Retinal pigment epithelial cell (primary cell): ENCODE measurements around the gene ZNF329.

Experiments used
- DNase-seq: peaks from one replicate; pipeline ENCODE4 v3.0.0-alpha.2; 2010; ENCODE audit warnings: low read depth
- H3K4me3 ChIP-seq: 2 replicates; pipeline ENCODE4 v1.5.1; 2011; ENCODE audit warnings: mild to moderate bottlenecking, low read length, control low read depth, moderate library complexity
- TF ChIP-seq, protein P1 (sequence below): conservative IDR thresholded peaks from 2 replicates; pipeline ENCODE4 v1.5.1; 2011; ENCODE audit warnings: low read depth, low read length, control low read depth, inconsistent platforms

The ZNF329 gene

DNA sequence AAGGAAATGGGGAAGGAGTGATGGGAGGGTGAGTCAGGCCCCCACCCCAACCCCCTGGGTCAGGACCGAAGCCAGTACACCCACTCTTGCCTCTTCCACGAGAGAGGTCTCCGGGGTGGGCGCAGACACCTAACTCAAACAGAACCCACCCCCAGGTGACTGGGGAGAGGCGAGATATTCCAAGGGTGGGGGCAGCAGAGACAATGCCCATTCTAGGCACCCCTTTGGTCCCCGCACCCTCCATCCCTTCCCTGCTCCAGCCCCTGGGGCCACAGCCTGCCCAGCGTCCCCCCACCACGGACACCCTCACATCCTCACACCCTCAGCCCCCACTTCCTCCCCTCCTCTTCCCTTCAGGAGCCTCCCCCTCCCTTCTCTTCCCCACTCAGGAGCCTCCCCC, 53.2 kb downstream of the ZNF329 start:
- TF ChIP-seq, protein P1, sequence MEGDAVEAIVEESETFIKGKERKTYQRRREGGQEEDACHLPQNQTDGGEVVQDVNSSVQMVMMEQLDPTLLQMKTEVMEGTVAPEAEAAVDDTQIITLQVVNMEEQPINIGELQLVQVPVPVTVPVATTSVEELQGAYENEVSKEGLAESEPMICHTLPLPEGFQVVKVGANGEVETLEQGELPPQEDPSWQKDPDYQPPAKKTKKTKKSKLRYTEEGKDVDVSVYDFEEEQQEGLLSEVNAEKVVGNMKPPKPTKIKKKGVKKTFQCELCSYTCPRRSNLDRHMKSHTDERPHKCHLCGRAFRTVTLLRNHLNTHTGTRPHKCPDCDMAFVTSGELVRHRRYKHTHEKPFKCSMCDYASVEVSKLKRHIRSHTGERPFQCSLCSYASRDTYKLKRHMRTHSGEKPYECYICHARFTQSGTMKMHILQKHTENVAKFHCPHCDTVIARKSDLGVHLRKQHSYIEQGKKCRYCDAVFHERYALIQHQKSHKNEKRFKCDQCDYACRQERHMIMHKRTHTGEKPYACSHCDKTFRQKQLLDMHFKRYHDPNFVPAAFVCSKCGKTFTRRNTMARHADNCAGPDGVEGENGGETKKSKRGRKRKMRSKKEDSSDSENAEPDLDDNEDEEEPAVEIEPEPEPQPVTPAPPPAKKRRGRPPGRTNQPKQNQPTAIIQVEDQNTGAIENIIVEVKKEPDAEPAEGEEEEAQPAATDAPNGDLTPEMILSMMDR = no peak
- DNase-seq = no peak
- peak overlapping the region; percentile 88 for H3K4me3 ChIP-seq

DNA sequence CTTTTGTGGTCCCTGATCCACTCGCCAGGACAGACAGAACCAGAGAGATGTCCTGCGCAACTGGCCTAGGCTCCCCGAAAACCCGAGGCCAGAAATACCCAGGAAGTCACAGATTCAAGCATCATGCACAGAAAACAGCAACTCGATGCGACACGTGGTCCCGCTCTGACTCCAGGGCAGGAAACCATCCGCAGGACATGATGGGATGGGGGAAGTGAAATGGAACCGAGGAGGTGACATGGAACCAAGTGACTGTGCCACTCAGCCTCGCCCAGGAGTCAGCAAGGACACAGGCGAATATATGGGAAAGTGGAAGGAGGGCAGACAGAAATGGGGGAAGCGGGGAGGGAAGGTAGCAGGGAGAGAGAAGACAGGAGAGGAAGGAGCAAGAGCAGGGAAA, 53.7 kb downstream of the ZNF329 start:
- H3K4me3 ChIP-seq = peak overlapping the region; percentile 88
- TF ChIP-seq, protein P1 = no peak

DNA sequence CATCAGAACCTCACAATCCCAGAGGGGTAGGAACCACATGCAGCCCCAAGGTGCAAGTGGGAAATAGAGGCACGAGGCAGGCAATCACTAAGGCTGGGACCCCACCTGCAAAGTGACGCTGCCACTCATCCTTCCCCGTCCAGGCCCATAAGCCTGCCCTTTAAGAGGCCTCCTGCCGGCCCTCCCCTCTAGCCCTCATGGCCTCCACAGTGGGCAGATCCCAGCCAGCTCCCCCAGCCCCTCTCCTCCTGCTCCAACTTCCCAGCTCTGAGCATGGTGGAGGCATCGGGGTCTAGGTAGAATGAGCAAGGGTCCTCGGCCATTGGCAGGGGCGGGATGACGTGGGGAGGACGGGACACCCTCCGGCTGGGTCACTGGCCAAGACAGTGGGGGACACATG, 55.3 kb downstream of the ZNF329 start:
- no peak for DNase-seq
- TF ChIP-seq, protein P1 = no peak
- H3K4me3 ChIP-seq = no peak overlapping the region

More for the DNA sequence above, 53.7 kb downstream of the ZNF329 start:
- DNase-seq = no peak

DNA sequence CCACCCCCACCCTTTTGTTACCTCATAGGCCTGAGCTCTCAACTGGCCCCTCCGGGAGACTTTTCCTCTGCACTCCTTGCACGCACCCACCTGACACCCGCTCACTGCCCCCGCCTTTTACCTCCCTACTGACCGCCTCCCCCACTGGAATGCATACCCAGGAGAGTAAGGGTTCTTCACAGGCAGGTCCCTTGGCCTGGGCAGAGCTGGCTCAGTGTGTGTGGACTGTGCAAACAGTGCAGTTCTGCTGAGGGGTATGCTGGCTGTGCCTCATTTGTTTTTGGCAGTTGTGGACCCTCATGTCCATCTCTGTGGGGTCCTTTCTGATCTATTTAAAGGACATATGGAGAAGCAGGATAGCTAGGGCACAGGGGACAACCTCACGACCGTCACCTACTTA, 57.5 kb downstream of the ZNF329 start:
- DNase-seq = no peak
- TF ChIP-seq, protein P1 = no peak

DNA sequence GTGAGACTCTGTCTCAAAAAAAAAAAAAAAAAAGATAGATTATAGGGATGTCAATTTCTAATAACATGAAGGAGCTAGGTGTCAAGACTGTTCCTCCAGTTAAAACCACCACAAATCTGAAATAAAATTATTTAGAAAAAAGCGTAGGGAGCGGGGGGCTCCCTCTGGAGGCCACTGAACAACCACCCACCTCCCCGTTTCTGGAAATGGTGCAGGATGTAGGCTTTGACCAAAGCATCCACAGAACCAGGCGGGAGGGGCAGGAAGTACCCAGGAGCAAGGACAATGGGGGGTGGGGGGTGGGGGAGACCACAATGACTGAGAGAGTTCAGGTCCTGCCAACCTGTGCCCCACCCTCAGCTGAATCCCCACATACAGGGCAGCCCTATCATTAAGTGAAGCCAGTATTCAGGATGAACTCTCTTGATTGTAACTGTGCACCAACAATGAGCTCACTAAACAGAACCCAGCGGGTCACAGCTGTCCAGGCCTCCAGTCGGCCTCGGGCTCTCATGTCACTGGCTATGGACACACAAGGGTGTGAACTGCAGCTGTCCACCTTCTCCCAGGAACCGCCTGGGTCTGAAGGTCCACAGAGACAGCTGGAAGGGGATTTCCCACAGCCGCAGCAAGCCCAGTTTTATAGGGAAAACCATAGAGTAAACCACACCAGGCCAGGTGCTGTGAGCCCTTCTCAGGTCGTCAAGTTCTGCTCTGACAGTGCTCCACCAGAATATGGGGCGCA, 59.2 kb downstream of the ZNF329 start:
- DNase-seq = no peak
- TF ChIP-seq, protein P1 = no peak
- H3K4me3 ChIP-seq = no peak overlapping the region

More for the DNA sequence above, 57.5 kb downstream of the ZNF329 start:
- H3K4me3 ChIP-seq = no peak overlapping the region

DNA sequence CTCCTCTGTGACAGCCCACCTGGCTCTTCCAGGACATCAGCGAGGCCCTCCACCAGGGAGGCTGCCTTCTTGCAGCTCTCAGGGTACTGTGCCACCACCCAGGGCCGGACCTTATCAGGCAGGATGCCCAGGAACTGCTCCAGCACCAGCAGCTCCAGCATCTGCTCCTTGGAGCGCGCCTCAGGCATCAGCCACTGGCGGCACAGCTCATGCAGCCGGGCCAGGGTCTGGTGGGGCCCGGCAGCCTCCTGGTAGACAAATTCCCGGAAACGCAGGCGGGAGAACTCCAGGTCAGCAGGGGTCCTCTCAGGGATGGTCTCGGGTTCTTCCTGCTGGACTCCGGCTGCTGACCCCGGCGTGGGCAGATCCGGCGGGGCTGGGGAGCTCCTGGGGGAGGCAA, 60.7 kb downstream of the ZNF329 start:
- TF ChIP-seq, protein P1 = no peak
- DNase-seq = no peak
- H3K4me3 ChIP-seq = no peak overlapping the region

DNA sequence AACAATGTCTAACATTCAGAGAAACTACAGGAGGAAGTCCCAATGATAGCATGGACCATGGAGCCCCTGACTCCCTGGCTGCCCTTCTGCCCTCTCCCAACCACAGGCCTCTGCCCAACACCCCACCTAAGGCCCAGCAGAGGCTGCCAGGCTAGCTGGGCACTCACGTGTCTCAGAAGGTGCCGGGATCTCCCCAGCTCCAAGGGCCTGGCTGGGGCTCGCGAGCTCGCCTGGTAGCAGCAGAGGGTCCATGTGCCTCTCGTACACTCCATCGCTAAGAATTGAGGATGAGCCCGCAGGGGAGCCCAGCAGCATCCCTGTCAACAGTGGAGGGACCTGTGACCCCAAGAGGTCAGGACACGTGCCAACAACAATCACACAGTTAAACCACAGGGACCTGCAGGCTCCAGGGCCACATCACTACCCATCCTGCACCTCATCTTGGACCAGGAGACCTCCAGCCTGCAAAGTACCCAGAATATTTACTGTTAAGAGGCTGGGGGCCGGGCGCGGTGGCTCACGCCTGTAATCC, 62.0 kb downstream of the ZNF329 start:
- H3K4me3 ChIP-seq = no peak overlapping the region
- TF ChIP-seq, protein P1 = no peak
- no peak for DNase-seq
